ENCODE data around the gene ADGRG3.

ADGRG3 gene

DNA sequence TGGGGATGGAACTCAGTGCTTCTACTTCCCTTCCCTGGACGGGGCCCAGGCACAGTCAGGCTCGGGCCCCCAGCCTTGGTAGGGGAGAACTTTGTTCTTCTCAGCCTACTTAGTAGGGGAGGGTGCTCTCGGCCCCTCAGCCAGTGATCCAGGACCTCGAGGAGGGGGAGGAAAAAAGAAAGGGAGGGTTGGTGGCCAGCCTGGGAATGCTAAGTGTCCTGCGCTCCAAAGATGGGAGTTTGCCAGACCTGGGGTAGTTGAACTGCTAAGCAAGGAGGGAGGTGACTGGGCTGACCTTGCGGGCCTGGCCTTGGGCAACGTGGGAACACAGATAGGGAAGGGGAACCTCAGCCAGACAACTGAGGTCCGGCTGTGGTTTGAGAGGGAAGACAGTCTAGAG, 27.5 kb upstream of the ADGRG3 start:
- H3K27ac ChIP-seq (replicated peaks), result no peak overlapping the region
- TF ChIP-seq SPI1 (IDR thresholded peaks at IDR 0.05; ENCODE audit: borderline replicate concordance, low read depth) (no peak), POLR2AphosphoS5 (IDR thresholded peaks at IDR 0.05; ENCODE audit: low read depth) (no peak), GABPA (IDR thresholded peaks at IDR 0.05; ENCODE audit: low read depth) (no peak)
- TF ChIP-seq, protein P1, sequence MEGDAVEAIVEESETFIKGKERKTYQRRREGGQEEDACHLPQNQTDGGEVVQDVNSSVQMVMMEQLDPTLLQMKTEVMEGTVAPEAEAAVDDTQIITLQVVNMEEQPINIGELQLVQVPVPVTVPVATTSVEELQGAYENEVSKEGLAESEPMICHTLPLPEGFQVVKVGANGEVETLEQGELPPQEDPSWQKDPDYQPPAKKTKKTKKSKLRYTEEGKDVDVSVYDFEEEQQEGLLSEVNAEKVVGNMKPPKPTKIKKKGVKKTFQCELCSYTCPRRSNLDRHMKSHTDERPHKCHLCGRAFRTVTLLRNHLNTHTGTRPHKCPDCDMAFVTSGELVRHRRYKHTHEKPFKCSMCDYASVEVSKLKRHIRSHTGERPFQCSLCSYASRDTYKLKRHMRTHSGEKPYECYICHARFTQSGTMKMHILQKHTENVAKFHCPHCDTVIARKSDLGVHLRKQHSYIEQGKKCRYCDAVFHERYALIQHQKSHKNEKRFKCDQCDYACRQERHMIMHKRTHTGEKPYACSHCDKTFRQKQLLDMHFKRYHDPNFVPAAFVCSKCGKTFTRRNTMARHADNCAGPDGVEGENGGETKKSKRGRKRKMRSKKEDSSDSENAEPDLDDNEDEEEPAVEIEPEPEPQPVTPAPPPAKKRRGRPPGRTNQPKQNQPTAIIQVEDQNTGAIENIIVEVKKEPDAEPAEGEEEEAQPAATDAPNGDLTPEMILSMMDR (IDR thresholded peaks at IDR 0.05; ENCODE audit: insufficient read depth, low read length), result no peak
- TF ChIP-seq, protein P2, sequence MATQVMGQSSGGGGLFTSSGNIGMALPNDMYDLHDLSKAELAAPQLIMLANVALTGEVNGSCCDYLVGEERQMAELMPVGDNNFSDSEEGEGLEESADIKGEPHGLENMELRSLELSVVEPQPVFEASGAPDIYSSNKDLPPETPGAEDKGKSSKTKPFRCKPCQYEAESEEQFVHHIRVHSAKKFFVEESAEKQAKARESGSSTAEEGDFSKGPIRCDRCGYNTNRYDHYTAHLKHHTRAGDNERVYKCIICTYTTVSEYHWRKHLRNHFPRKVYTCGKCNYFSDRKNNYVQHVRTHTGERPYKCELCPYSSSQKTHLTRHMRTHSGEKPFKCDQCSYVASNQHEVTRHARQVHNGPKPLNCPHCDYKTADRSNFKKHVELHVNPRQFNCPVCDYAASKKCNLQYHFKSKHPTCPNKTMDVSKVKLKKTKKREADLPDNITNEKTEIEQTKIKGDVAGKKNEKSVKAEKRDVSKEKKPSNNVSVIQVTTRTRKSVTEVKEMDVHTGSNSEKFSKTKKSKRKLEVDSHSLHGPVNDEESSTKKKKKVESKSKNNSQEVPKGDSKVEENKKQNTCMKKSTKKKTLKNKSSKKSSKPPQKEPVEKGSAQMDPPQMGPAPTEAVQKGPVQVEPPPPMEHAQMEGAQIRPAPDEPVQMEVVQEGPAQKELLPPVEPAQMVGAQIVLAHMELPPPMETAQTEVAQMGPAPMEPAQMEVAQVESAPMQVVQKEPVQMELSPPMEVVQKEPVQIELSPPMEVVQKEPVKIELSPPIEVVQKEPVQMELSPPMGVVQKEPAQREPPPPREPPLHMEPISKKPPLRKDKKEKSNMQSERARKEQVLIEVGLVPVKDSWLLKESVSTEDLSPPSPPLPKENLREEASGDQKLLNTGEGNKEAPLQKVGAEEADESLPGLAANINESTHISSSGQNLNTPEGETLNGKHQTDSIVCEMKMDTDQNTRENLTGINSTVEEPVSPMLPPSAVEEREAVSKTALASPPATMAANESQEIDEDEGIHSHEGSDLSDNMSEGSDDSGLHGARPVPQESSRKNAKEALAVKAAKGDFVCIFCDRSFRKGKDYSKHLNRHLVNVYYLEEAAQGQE (IDR thresholded peaks at IDR 0.05; ENCODE audit: insufficient replicate concordance, low read depth), result no peak
- no peak for DNase-seq (ENCODE audit: low read depth in 1 of 2, low spot score in 1 of 2)
- no peak overlapping the region for H3K4me3 ChIP-seq (replicated peaks; ENCODE audit: insufficient read depth, low read length)
- H3K27me3 ChIP-seq (ENCODE audit: insufficient read depth, poor library complexity, severe bottlenecking), result no peaks in the 10 kb centered on the region

DNA sequence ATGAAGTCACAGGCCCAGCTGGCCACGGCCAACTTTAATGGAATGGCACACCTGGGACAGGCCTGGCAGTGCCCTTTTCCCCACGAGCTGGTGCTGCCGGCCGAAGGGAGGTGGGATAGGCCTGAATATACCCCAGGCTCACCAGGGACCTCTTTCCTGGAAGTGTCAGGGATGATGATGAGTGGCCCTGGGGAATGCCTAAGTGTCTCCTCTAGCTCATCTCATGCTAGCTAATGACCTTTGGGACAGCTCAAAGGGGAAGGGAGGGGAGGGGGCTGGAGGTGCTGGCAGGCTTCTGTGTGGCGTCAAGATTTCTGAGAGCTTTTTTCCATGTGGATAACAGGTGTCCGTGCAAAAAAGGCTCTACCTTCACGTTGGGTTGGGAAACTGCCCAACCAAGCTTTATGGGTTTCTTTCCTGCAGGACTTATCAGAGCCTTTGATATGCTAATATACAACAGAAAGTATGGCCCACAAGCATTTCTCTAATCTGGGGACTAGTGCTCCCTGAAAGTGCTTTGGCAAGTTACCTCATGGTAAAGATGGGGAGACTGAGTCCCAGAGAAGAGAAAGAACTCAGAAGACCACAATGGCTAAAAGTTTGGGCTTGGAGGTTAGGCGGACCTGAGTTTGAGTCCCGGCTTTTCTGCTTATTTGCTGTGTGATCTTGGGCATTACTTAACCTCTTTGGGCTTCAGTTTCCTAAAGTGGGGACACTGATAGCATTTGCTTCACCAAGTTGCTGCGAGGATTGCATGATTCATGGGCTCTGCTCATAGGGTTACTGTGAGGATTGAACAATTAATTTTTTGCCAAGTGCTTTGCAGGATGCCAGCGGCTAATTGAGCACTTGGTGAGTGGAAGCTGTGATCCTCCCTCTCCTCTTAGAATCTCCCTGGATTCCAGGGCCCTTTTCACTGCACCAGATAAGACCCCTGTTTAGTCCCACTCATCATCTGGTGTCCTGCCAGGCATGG, 25.7 kb upstream of the ADGRG3 start:
- no peak overlapping the region for H3K27ac ChIP-seq (replicated peaks)
- no peaks in the 10 kb centered on the region for H3K27me3 ChIP-seq (ENCODE audit: insufficient read depth, poor library complexity, severe bottlenecking)
- DNase-seq (ENCODE audit: low read depth in 1 of 2, low spot score in 1 of 2), result no peak
- H3K4me3 ChIP-seq (replicated peaks; ENCODE audit: insufficient read depth, low read length), result no peak overlapping the region
- TF ChIP-seq, protein P1 (IDR thresholded peaks at IDR 0.05; ENCODE audit: insufficient read depth, low read length), result no peak
- TF ChIP-seq, protein P2 (IDR thresholded peaks at IDR 0.05; ENCODE audit: insufficient replicate concordance, low read depth), result no peak
- no peak for TF ChIP-seq GABPA (IDR thresholded peaks at IDR 0.05; ENCODE audit: low read depth)
- no peak for TF ChIP-seq SPI1 (IDR thresholded peaks at IDR 0.05; ENCODE audit: borderline replicate concordance, low read depth)
- TF ChIP-seq POLR2AphosphoS5 (IDR thresholded peaks at IDR 0.05; ENCODE audit: low read depth), result no peak

DNA sequence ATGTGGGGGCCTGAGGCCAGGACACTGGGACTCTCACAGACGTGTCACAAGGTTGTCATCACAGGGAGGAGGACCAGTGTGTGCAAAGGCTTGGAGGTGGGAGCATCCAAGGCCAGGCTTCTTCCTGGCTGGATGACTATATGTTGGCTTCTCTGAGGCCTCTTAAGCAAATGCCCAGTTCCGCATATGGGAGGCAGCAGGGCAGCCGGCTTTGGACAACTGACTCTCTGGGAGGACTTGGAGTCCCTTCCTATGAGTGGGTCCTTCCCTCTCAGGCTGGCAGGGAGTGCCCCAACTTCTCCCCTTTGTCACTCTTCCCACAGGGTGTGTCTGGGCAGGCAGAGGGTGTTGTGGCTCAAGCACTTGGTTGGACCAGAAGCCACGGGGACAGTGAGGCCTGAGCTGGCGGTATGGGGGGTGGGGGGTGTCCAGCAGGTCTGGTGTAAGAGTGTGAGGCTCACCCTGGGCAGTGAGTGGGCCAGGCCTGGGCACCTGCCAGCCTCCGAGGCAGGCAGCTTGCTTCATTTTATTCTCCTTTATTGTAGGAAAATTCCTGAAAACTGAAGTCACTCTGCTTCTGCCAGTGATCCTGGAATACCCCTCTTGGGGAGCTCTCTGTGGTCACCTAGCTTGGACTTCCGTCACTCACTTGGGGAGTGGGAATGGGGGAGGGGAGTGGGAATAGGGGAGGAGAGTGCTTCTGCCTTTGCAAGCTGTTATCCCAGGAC, 24.8 kb upstream of the ADGRG3 start:
- H3K4me3 ChIP-seq (replicated peaks; ENCODE audit: insufficient read depth, low read length), result no peak overlapping the region
- no peak overlapping the region for H3K27ac ChIP-seq (replicated peaks)
- H3K27me3 ChIP-seq (ENCODE audit: insufficient read depth, poor library complexity, severe bottlenecking), result no peaks in the 10 kb centered on the region
- DNase-seq (ENCODE audit: low read depth in 1 of 2, low spot score in 1 of 2), result no peak
- TF ChIP-seq, protein P2 (IDR thresholded peaks at IDR 0.05; ENCODE audit: insufficient replicate concordance, low read depth), result no peak
- TF ChIP-seq, protein P1 (IDR thresholded peaks at IDR 0.05; ENCODE audit: insufficient read depth, low read length), result no peak
